Stimulated activated CD4-positive, alpha-beta T cell treated with anti-CD3 and anti-CD28 coated beads, Interleukin-15, amount 100 ng/mL, for 24 hours (primary cell): ENCODE data around the gene SLC10A7.
A peak's percentile ranks its signal among the peaks of the same experiment; 100 is the strongest.

ENCODE experiments used
- DNase-seq: peaks from one replicate; pipeline ENCODE4 v3.0.0-alpha.2; 2020

Gene SLC10A7

GRCh38 chr4:146521541-146522097, at the start of gene SLC10A7:
Gene SLC10A7, minus strand, starts transcription at chr4:146521940. Its CDS starts 223 bp downstream, at chr4:146521717.
- peak; percentile 82 for DNase-seq

GRCh38 chr4:146567396-146567795, 45.7 kb upstream of the SLC10A7 start:
- DNase-seq = no peak

GRCh38 chr4:146564492-146564891, 42.8 kb upstream of the SLC10A7 start:
- DNase-seq = no peak

GRCh38 chr4:146550161-146550560, 28.4 kb upstream of the SLC10A7 start:
- DNase-seq = no peak

- DNase-seq = no peak
Observed at GRCh38 chr4:146548443-146548842, 26.7 kb upstream of the SLC10A7 start.

- DNase-seq = no peak
Observed at GRCh38 chr4:146545102-146545501, 23.4 kb upstream of the SLC10A7 start.

- DNase-seq = no peak
Observed at GRCh38 chr4:146534178-146534577, 12.4 kb upstream of the SLC10A7 start.

- DNase-seq = no peak
Observed at GRCh38 chr4:146525754-146526153, 4.0 kb upstream of the SLC10A7 start.

- no peak for DNase-seq
Observed at GRCh38 chr4:146524663-146525062, 2.9 kb upstream of the SLC10A7 start.

- DNase-seq = no peak
Observed at GRCh38 chr4:146522869-146523205, 1.1 kb upstream of the SLC10A7 start.

- peak; percentile 94 for DNase-seq
Observed at GRCh38 chr4:146522098-146522868, 543 bp upstream of the SLC10A7 start.

- DNase-seq = peak; percentile 35
Observed at GRCh38 chr4:146520896-146521540, 722 bp downstream of the SLC10A7 start.

GRCh38 chr4:146514651-146515357, 6.9 kb downstream of the SLC10A7 start:
- no peak for DNase-seq

- DNase-seq = no peak
Observed at GRCh38 chr4:146513548-146513947, 8.2 kb downstream of the SLC10A7 start.

- no peak for DNase-seq
Observed at GRCh38 chr4:146511381-146511780, 10.4 kb downstream of the SLC10A7 start.

GRCh38 chr4:146510942-146511341, 10.8 kb downstream of the SLC10A7 start:
- no peak for DNase-seq

- no peak for DNase-seq
Observed at GRCh38 chr4:146508229-146508939, 13.4 kb downstream of the SLC10A7 start.

GRCh38 chr4:146507632-146508031, 14.1 kb downstream of the SLC10A7 start:
- no peak for DNase-seq

- DNase-seq = no peak
Observed at GRCh38 chr4:146506272-146506671, 15.5 kb downstream of the SLC10A7 start.

- DNase-seq = no peak
Observed at GRCh38 chr4:146500216-146500615, 21.5 kb downstream of the SLC10A7 start.

GRCh38 chr4:146498291-146498690, 23.4 kb downstream of the SLC10A7 start:
- DNase-seq = no peak

- no peak for DNase-seq
Observed at GRCh38 chr4:146495269-146495668, 26.5 kb downstream of the SLC10A7 start.

GRCh38 chr4:146494143-146494542, 27.6 kb downstream of the SLC10A7 start:
- no peak for DNase-seq
